HG03558 (cell line): Measurements from ENCODE around the gene XRCC3.

Experiments
- ATAC-seq: cut with Tn5 transposase; IDR thresholded peaks from one replicate; pipeline ENCODE4 v1.9.1; 2021; ENCODE audit warnings: moderate number of reproducible peaks; ENCODE audit not compliant: unreplicated experiment; ENCODE audit errors: extremely low read depth

Gene XRCC3

DNA sequence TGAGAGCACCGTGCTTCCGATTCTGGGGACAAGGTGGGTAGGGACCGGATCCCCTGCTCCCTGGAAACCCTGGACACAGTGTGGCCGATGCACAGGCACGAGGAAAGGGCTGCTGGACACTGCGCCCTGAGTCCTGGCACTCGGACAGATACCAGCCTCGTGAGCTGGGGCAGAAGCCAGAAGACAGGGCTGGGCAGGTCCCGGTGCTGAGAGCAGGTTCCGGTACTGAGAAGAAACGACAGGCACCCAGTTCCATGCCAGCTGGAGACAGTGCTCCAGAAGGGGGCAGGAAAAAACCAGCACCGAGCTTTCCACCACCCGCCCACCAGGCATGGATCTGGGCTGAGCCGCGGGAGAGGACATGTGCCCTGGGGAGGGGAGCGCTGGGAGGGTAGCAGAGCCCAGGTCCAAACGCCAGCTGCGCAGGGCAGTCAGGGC lies 6.5 kb downstream of the XRCC3 start:
- ATAC-seq: no peak

DNA sequence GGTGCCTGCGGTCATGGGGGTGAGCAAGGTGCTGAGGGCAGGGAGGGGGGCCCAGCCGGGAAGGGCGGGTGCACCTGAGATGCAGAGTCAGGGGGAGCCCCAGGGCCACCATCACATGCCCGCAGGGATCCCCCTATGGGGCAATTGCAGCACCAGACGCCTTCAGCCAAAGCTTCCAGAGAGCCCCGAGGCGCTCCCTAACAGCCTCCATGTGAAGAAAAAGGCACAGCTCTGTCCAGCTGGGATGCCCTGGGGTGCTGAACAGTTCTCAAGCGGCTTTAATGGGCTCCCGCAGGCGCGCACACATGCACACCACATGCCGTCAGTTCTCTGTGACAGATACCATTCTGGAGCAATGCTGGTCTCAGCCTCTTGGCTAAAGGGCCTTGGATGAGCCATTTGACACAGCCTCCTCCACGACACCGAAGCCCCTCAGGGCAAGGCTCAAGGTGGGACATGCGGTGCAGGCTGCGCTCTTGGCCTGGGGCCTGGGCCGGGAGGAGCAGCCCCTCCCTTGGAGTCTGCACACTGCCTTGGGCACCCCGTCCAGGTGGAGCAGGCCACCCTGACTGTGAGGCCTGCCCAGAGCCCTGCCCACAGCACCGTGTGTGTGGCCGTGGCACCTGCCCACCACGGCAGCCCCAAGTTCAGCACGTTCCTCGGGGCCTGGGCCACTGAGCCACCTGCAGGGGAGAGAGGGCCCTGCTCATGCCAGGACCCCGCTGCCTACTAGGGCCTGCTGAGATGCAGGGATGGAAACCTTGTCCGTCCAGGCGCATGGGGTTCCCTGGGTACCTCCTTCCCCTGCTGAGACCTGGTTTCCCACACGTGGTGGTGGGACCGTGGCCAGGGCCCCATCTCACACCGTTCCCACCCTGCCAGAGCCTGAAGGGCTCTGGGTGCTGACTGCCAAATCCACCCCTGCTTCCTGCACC lies 7.7 kb downstream of the XRCC3 start:
- ATAC-seq: no peak

DNA sequence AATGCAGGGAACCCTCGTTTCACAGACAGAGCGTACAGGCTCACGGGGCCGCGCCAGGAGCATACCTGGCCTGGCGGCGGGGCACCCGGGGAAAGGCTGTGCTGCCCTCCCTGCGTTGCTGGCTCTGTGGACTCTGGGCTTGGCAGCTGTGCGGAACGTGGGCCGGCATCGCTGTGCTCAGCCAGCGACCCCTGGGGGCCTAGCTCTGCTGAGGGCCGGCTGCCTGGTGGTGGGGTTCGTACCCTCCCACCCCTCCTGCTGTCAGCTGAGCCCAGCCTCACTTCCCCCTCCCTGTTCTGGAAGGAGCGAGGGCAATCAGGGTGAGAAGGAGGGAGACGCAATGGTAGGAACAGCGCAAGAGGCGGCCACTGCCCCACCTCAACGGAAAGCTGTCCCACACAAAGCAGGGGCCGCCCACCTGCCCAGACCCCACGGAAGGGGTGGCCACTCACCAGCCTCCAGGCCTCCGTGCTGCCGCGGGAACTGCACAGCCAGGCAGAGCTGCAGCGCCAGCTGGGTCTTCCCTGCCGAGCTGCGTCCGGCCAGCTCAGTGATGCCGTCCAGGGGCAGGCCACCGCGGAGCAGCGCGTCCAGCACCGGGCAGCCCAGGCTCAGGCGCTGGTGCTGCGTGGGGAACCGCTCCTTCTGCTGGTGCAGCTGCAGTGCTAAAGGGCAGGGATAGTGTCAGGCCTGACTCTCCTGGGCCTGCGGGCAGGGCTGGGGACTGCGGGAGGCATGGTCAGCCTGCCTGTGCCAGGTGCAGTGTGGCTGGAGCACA lies 8.5 kb downstream of the XRCC3 start:
- no peak for ATAC-seq

- no peak for ATAC-seq
Measured at GRCh38 chr14:103705504-103706284, 9.6 kb downstream of the XRCC3 start.

DNA sequence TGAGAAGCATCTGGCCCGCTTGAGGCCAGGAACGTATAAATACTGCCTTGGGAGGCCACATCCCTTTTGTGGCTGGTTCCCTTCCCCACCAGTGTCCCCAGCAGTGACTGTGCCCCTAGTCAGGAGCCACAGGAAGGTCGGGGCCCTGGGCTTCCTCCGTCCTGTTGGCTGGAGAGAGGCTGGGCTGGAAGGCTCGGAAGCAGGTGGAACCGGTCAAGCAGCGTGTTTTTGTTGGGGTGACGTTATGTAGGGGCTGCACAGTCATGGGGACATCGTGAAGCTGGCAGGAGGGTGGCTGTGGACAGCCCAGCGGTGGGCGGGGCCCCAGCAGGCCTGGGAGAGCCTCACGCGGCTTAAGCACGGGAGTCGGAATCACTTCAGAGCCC lies 10.1 kb downstream of the XRCC3 start:
- no peak for ATAC-seq

GRCh38 chr14:103704708-103705107 lies 10.5 kb downstream of the XRCC3 start:
- ATAC-seq: no peak

- ATAC-seq: no peak
Measured at GRCh38 chr14:103703433-103704385, 11.5 kb downstream of the XRCC3 start.

- ATAC-seq: no peak
Measured at GRCh38 chr14:103702497-103703432, 12.5 kb downstream of the XRCC3 start.

- ATAC-seq: no peak
Measured at GRCh38 chr14:103702095-103702494, 13.2 kb downstream of the XRCC3 start.

- ATAC-seq: no peak
Measured at GRCh38 chr14:103700753-103701490, 14.3 kb downstream of the XRCC3 start.

GRCh38 chr14:103699901-103700752 lies 15.1 kb downstream of the XRCC3 start:
- ATAC-seq: no peak

DNA sequence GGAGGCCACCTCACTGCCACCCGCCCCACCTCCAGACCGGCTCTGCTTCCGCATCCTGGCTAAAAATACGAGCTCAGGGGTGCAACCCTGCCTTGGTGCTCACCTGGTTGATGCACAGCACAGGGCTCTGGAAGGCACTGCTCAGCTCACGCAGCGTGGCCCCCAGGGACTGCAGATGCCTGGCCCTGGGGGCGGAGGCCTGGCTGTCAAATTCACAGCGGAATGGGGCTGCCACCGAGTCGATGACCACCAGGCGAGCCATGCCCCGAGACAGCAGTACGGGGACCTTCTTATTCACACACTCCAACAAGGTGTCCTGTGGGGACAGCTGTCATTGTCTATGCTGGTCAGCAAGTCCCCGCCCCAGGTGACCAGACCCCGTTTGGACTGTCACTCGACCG lies 16.0 kb downstream of the XRCC3 start:
- no peak for ATAC-seq

DNA sequence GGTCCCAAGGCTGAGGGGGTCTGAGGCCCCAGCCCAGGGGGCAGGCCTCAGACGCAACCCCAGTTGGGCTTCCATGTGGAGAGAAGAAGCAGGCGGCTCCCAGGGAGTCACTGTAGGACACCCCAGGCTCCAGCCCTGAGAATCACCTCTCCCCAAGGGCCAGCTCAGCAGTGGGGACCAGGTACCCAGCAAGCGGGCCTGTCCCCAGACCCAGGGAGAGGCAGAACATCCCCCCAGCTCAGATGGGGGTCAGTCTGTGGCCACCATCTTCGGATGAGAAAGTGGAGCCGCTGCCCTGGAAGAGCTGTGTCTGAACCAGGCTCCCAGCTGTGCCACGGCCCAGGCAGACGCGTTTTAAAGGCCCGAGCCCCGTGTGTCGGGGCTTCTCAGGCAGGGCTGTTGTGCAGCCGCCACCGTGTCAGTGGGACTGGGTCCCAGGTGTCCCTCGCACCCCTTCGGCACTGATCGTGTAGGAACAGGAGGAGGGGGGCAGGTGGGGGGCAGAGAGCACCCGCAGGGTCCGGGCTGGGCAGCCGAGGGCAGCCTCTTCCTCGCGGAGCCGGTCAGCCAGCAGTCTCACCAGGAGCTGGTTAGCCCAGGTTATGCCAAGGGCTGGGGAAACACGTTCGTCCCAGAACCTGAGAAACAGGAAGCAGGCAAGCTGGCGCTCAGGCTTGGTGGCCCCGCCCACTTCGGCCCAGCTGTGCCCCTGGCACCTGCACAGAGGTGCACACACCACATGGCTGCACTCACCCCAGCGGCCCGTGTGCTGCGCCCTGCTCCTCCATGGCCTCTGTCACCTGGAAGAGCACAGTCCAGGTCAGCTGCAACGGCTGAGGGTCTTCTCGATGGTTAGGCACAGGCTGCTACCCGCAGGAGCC lies 16.6 kb downstream of the XRCC3 start:
- no peak for ATAC-seq

DNA sequence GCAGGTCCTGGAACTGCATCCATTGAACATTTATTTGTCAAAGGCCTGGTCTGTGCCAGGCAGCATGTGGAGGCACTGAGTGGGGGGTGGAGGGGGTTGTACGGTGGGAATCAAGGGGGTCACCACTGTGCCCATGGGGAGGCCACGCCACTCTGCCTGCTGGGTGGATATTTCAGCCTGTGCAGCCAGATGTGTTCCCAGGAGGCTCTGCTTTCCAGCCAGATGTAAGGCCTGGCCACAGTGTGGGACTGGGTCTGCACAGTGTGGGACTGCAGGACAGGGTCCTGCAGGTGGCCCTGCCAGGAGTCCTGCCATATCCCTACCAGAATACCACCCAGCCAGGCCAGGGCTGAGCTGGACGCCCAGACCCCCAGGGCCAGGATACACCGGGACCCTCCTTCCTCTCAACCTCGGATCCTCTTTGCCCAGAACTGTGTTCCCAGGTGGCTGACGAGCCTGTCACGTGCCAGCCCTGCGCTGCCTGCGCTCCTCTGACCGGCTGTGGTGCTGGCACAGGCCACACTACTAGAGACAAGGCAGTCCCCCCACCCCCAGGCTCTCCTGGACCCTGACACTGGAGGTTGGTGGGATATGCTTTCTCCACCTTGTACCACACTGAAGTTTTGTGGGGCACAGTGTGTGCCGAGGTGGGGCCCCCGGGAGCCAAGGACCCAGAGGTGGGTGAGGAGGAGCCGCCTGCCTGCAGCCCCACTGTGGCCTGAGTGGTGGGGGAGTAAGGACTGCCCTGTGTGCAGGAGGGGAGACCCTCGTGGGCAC lies 17.5 kb downstream of the XRCC3 start:
- ATAC-seq: no peak

GRCh38 chr14:103697206-103697602 lies 18.0 kb downstream of the XRCC3 start:
- no peak for ATAC-seq
